Measurements from ENCODE around the gene DLGAP1.

DLGAP1 gene

GRCh38 chr18:3513481-3513880, 941.6 kb downstream of the DLGAP1 start:
- Histone ChIP-seq H3K79me1 (ENCODE audit: low read length) (no peaks in the 10 kb centered on the region), H2BK5ac (ENCODE audit: low read length) (no peak overlapping the region), H4K5ac (ENCODE audit: low read length) (no peak overlapping the region), H2AK5ac (ENCODE audit: low read length) (no peak overlapping the region), H3K23ac (ENCODE audit: low read length) (no peak overlapping the region), H3K27ac (ENCODE audit: low read depth, low read length) (no peak overlapping the region), H3K18ac (ENCODE audit: low read length) (no peak overlapping the region), H4K8ac (ENCODE audit: low read depth, low read length) (no peak overlapping the region), H3K56ac (ENCODE audit: low read length) (peak overlapping the region; percentile 8), H3K4me3 (ENCODE audit: low read length) (no peak overlapping the region), H3K4me1 (ENCODE audit: control insufficient read depth, low read depth, low read length) (no peaks in the 10 kb centered on the region), H3K9ac (ENCODE audit: low read length) (no peak overlapping the region), H3K27me3 (ENCODE audit: insufficient read depth, low read length, poor library complexity) (no peaks in the 10 kb centered on the region), H3K4me2 (ENCODE audit: low read length) (no peak overlapping the region), H3K79me2 (ENCODE audit: control insufficient read depth, insufficient read depth, low read length) (no peaks in the 10 kb centered on the region), H2BK120ac (ENCODE audit: low read depth, low read length) (no peak overlapping the region), H2BK15ac (replicated peaks; ENCODE audit: low read depth) (no peak overlapping the region), H3K4ac (ENCODE audit: low read depth, low read length) (no peak overlapping the region), H3K36me3 (ENCODE audit: control insufficient read depth, insufficient read depth, low read length) (no peaks in the 10 kb centered on the region)
- no CpG with 5 or more reads among the region's 1 CpG for WGBS (ENCODE audit: extremely low coverage, insufficient coverage, low lambda C conversion rate)
- DNase-seq, result no peak

- Histone ChIP-seq H3K4me3 (ENCODE audit: low read length) (no peak overlapping the region), H4K5ac (ENCODE audit: low read length) (no peak overlapping the region), H3K27me3 (ENCODE audit: insufficient read depth, low read length, poor library complexity) (no peaks in the 10 kb centered on the region), H3K36me3 (ENCODE audit: control insufficient read depth, insufficient read depth, low read length) (no peaks in the 10 kb centered on the region), H3K79me2 (ENCODE audit: control insufficient read depth, insufficient read depth, low read length) (no peaks in the 10 kb centered on the region), H3K4ac (ENCODE audit: low read depth, low read length) (no peak overlapping the region), H3K4me2 (ENCODE audit: low read length) (no peak overlapping the region), H3K27ac (ENCODE audit: low read depth, low read length) (no peak overlapping the region), H3K4me1 (ENCODE audit: control insufficient read depth, low read depth, low read length) (no peaks in the 10 kb centered on the region), H3K23ac (ENCODE audit: low read length) (no peak overlapping the region), H3K56ac (ENCODE audit: low read length) (no peak overlapping the region), H2BK5ac (ENCODE audit: low read length) (no peak overlapping the region), H3K79me1 (ENCODE audit: low read length) (no peaks in the 10 kb centered on the region), H3K9ac (ENCODE audit: low read length) (no peak overlapping the region), H2BK120ac (ENCODE audit: low read depth, low read length) (no peak overlapping the region), H4K8ac (ENCODE audit: low read depth, low read length) (no peak overlapping the region), H3K18ac (ENCODE audit: low read length) (no peak overlapping the region), H2AK5ac (ENCODE audit: low read length) (no peak overlapping the region), H2BK15ac (replicated peaks; ENCODE audit: low read depth) (no peak overlapping the region)
- WGBS (ENCODE audit: extremely low coverage, insufficient coverage, low lambda C conversion rate), result no CpG with 5 or more reads among the region's 2 CpGs
- no peak for DNase-seq
Measured at GRCh38 chr18:3511980-3512379, 943.1 kb downstream of the DLGAP1 start.

DNA sequence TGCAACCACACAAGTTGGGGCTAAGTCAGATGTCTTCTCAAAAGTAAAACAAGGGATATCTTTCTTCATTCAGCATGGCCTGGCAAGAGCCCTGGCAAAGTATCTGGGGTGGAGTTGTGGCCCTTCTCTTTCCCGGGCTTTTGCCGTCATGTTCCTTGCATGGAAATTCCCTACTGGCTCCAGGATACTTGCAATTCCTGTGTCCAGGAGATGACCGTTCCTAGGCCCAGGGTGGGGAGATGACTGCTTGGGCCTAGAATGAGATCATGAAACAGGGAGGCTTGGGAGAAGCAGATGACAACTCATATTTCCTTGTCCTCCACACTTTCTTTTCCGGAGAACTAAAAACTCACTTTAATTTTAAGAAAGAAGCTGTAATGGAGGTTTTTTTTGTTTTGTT, 944.2 kb downstream of the DLGAP1 start:
- no peak overlapping the region for H3K23ac ChIP-seq (ENCODE audit: low read length)
- H2BK120ac ChIP-seq (ENCODE audit: low read depth, low read length), result no peak overlapping the region
- no peak overlapping the region for H3K4ac ChIP-seq (ENCODE audit: low read depth, low read length)
- no peaks in the 10 kb centered on the region for H3K79me1 ChIP-seq (ENCODE audit: low read length)
- H3K79me2 ChIP-seq (ENCODE audit: control insufficient read depth, insufficient read depth, low read length), result no peaks in the 10 kb centered on the region
- H4K8ac ChIP-seq (ENCODE audit: low read depth, low read length), result no peak overlapping the region
- no CpG with 5 or more reads among the region's 4 CpGs for WGBS (ENCODE audit: extremely low coverage, insufficient coverage, low lambda C conversion rate)
- no peak overlapping the region for H2BK5ac ChIP-seq (ENCODE audit: low read length)
- no peak overlapping the region for H3K4me2 ChIP-seq (ENCODE audit: low read length)
- no peak overlapping the region for H3K27ac ChIP-seq (ENCODE audit: low read depth, low read length)
- H3K4me1 ChIP-seq (ENCODE audit: control insufficient read depth, low read depth, low read length), result no peaks in the 10 kb centered on the region
- H2AK5ac ChIP-seq (ENCODE audit: low read length), result no peak overlapping the region
- no peak overlapping the region for H2BK15ac ChIP-seq (replicated peaks; ENCODE audit: low read depth)
- H3K56ac ChIP-seq (ENCODE audit: low read length), result no peak overlapping the region
- H3K4me3 ChIP-seq (ENCODE audit: low read length), result no peak overlapping the region
- H4K5ac ChIP-seq (ENCODE audit: low read length), result no peak overlapping the region
- H3K36me3 ChIP-seq (ENCODE audit: control insufficient read depth, insufficient read depth, low read length), result no peaks in the 10 kb centered on the region
- H3K9ac ChIP-seq (ENCODE audit: low read length), result no peak overlapping the region
- H3K18ac ChIP-seq (ENCODE audit: low read length), result no peak overlapping the region
- no peak for DNase-seq
- H3K27me3 ChIP-seq (ENCODE audit: insufficient read depth, low read length, poor library complexity), result no peaks in the 10 kb centered on the region

DNA sequence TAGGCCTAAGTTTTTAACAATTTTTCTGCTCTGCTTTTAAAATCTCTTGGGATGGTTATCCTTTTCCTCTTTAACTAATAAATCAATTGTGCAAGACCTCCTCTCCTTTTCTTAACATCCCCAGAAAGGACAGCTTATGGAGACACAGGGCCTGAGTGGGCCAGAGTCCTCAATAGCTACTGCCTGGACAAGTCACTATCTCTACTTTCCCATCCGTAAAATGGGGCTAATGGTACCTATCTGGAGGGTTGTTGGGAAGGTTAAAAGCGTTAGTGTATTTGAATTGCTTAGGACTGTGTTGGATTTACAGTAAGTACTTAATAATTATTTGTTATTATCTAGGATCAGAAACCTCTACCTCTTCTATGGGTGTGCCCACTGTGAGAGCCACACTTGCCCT, 945.1 kb downstream of the DLGAP1 start:
- H3K79me2 ChIP-seq (ENCODE audit: control insufficient read depth, insufficient read depth, low read length), result no peaks in the 10 kb centered on the region
- H3K79me1 ChIP-seq (ENCODE audit: low read length), result no peaks in the 10 kb centered on the region
- no peak overlapping the region for H3K4me3 ChIP-seq (ENCODE audit: low read length)
- H3K18ac ChIP-seq (ENCODE audit: low read length), result no peak overlapping the region
- no peak overlapping the region for H2BK120ac ChIP-seq (ENCODE audit: low read depth, low read length)
- no peak overlapping the region for H3K56ac ChIP-seq (ENCODE audit: low read length)
- no peak overlapping the region for H2AK5ac ChIP-seq (ENCODE audit: low read length)
- 100% methylated on average over 1 of the region's 2 CpGs for WGBS (ENCODE audit: extremely low coverage, insufficient coverage, low lambda C conversion rate)
- H2BK5ac ChIP-seq (ENCODE audit: low read length), result no peak overlapping the region
- no peaks in the 10 kb centered on the region for H3K4me1 ChIP-seq (ENCODE audit: control insufficient read depth, low read depth, low read length)
- H4K5ac ChIP-seq (ENCODE audit: low read length), result no peak overlapping the region
- H3K9ac ChIP-seq (ENCODE audit: low read length), result no peak overlapping the region
- no peaks in the 10 kb centered on the region for H3K36me3 ChIP-seq (ENCODE audit: control insufficient read depth, insufficient read depth, low read length)
- no peak overlapping the region for H3K4me2 ChIP-seq (ENCODE audit: low read length)
- H2BK15ac ChIP-seq (replicated peaks; ENCODE audit: low read depth), result no peak overlapping the region
- no peak overlapping the region for H3K4ac ChIP-seq (ENCODE audit: low read depth, low read length)
- H3K27me3 ChIP-seq (ENCODE audit: insufficient read depth, low read length, poor library complexity), result no peaks in the 10 kb centered on the region
- H3K27ac ChIP-seq (ENCODE audit: low read depth, low read length), result no peak overlapping the region
- no peak overlapping the region for H4K8ac ChIP-seq (ENCODE audit: low read depth, low read length)
- no peak overlapping the region for H3K23ac ChIP-seq (ENCODE audit: low read length)
- no peak for DNase-seq

DNA sequence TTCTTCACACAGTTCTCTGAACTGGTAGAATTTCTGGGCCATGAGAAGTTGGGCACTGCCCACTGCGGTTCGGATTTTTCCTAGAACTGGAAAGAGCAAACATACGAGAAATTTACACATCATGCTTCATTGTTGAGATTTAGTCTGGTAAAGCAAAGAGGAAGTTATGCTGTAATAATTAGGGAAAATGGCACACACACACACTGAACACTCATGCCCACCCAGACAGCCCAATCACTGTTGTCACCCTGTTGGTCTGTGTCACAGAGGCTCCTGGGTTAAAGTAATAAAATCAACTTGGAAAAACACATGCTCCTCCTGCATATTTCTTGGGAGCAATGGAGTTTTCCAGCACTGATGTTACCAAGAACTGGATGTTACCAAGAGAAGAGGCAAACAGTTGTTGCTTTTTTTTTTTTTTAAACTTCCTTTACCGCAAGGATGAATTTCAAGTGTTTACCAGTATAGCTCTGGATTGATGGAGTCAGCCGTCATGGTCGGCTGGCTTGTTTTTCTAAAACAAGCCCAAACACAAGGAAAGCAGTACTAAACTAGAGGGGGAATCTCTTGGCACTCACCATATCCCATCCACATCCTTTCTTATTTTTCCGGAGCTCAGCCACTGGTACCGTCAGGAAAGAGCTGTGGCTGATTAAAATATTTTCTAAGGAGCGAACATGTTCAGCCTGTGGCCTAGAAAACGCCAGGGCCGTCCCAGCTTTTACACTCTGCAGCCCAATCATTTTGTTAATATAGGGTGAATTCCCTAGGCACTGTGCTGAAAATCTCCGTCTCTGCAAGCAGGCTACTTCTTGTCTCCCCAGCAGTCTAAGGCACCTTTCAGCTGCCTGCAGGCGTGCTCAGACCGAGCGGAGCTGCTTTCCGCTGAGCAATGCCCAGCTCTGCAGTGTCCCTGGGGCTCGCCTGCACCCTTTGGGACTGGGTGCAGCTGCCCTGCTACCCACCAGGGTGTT, 946.2 kb downstream of the DLGAP1 start:
- Histone ChIP-seq H3K23ac (ENCODE audit: low read length) (no peak overlapping the region), H4K5ac (ENCODE audit: low read length) (no peak overlapping the region), H3K9ac (ENCODE audit: low read length) (no peak overlapping the region), H3K56ac (ENCODE audit: low read length) (no peak overlapping the region), H2BK120ac (ENCODE audit: low read depth, low read length) (no peak overlapping the region), H3K27me3 (ENCODE audit: insufficient read depth, low read length, poor library complexity) (no peaks in the 10 kb centered on the region), H3K4ac (ENCODE audit: low read depth, low read length) (no peak overlapping the region), H2BK5ac (ENCODE audit: low read length) (no peak overlapping the region), H3K4me2 (ENCODE audit: low read length) (no peak overlapping the region), H3K36me3 (ENCODE audit: control insufficient read depth, insufficient read depth, low read length) (no peaks in the 10 kb centered on the region), H2AK5ac (ENCODE audit: low read length) (no peak overlapping the region), H4K8ac (ENCODE audit: low read depth, low read length) (no peak overlapping the region), H3K4me3 (ENCODE audit: low read length) (no peak overlapping the region), H3K18ac (ENCODE audit: low read length) (peak overlapping the region; percentile 8), H3K79me1 (ENCODE audit: low read length) (no peaks in the 10 kb centered on the region), H3K4me1 (ENCODE audit: control insufficient read depth, low read depth, low read length) (no peaks in the 10 kb centered on the region), H3K79me2 (ENCODE audit: control insufficient read depth, insufficient read depth, low read length) (no peaks in the 10 kb centered on the region), H2BK15ac (replicated peaks; ENCODE audit: low read depth) (no peak overlapping the region), H3K27ac (ENCODE audit: low read depth, low read length) (no peak overlapping the region)
- no CpG with 5 or more reads among the region's 17 CpGs for WGBS (ENCODE audit: extremely low coverage, insufficient coverage, low lambda C conversion rate)
- no peak for DNase-seq
